ENCODE results near the gene NAPSA.
"Not testable (repeated sequence)": the region's sequence is repeated elsewhere in the genome, so short reads cannot be mapped to it uniquely, and the experiment has no call there.

Gene NAPSA

DNA sequence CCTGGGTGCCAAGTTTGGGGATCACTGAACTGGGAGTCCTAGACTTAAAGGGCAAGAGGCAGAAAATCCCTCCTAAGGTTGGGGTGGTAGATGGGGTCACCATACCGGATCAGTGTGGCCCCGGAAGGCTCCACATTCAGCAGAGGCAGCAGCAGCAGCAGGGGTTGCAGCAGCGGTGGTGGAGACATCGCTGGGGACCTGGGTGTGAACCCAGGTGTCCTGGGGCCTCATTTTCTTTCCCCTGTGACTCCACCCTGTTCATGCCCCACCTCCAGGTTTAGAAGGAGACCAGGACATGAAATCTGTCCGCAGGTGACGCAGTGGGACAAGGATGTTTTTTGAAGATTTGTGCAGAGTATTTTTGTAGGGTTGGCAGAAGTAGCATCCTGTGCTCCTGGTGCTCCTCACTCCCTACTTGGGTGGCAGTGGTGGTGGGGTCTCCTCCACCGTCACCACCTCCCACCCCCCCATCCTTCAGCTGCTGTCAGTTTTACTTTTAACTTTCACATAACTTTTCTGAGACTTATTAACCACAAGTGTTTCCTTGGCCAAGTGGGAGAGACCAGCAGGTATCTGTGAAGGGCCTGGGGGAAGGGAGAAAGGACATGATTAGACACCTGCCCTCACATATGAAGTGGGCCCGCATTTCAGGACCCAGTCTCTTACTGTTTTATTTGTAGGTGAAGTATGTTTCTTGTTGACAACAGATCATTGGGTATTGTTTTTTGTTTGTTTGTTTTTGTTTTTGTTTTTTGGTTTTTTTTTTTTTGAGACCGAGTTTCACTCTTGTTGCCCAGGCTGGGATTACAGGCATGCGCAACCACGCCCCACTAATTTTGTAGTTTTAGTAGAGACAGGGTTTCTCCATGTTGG is at the start of gene NAPSA:
Gene NAPSA, minus strand, starts transcription at position 206 of the 873 bp plus-strand sequence. Its CDS starts 18 bp downstream, at position 188.
- no peak for DNase-seq

DNA sequence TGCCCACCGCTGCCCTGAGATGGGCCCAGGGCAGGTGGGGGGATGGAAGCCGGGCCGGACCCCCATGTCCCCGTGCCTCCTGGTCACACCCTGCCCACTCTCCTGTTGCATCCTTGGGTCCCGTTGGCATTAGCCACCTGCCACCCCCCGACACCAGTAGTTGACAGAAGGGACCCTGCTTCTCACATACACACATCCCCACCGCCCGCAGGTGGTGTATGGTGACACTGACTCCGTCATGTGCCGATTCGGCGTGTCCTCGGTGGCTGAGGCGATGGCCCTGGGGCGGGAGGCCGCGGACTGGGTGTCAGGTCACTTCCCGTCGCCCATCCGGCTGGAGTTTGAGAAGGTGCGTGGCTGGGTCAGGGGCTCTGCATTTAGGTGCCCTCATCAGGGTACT is 48.1 kb upstream of the NAPSA start:
- no peak for DNase-seq

GRCh38 chr19:50413096-50413495 is 47.7 kb upstream of the NAPSA start:
- no peak for DNase-seq

- no peak for DNase-seq
Observed at GRCh38 chr19:50412419-50412818, 47.0 kb upstream of the NAPSA start.

DNA sequence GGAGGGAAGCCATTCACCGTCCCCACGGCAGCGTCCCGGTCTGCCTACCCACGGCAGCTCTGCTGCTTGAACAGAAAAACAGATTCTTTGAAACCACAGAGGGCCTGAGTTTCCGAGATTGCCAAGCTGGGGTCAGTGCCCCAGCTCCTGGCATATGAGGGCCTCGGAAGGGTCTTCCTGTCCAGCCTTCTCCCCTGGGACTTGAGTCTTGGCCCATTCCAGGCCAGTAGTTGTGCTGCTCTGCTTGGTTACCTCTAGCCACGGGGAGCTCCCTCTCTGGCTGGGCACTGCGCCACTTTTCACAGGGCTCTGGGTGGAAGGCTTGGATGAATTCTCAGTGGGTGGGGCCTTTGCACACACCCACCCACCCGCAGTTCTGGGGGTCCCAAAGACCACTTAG is 44.7 kb upstream of the NAPSA start:
- no peak for DNase-seq

DNA sequence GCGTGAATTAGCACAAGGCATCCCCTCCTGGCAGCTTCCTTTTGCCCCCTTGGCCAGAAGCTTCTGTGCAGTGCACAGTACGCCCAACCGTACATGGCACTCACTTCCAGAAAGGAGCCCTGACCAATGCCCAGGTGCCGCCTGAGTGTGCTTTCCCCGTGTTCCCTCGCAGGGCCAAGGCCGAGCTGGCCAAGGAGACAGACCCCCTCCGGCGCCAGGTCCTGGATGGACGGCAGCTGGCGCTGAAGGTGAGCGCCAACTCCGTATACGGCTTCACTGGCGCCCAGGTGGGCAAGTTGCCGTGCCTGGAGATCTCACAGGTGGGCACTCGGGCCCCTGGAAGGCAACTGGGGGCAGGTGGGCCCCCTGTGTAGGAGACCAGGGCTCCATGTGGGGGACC is 43.9 kb upstream of the NAPSA start:
- no peak for DNase-seq

DNA sequence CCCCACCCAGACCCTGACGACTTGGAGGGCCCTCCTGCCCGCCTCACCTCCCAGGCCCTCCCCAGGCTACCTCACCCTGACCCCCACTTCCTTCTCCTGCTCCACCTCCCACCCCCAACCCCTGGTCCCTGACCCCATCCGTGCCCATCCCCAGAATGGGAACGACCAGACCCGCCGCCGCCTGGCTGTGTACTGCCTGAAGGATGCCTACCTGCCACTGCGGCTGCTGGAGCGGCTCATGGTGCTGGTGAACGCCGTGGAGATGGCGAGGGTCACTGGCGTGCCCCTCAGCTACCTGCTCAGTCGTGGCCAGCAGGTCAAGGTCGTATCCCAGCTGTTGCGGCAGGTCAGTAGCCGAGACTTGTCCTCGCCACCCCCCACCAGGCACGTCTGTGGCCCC is 41.4 kb upstream of the NAPSA start:
- DNase-seq, result no peak

- DNase-seq, result no peak
Observed at GRCh38 chr19:50406156-50406820, 40.8 kb upstream of the NAPSA start.

GRCh38 chr19:50402544-50403301 is 37.3 kb upstream of the NAPSA start:
- DNase-seq, result no peak

DNA sequence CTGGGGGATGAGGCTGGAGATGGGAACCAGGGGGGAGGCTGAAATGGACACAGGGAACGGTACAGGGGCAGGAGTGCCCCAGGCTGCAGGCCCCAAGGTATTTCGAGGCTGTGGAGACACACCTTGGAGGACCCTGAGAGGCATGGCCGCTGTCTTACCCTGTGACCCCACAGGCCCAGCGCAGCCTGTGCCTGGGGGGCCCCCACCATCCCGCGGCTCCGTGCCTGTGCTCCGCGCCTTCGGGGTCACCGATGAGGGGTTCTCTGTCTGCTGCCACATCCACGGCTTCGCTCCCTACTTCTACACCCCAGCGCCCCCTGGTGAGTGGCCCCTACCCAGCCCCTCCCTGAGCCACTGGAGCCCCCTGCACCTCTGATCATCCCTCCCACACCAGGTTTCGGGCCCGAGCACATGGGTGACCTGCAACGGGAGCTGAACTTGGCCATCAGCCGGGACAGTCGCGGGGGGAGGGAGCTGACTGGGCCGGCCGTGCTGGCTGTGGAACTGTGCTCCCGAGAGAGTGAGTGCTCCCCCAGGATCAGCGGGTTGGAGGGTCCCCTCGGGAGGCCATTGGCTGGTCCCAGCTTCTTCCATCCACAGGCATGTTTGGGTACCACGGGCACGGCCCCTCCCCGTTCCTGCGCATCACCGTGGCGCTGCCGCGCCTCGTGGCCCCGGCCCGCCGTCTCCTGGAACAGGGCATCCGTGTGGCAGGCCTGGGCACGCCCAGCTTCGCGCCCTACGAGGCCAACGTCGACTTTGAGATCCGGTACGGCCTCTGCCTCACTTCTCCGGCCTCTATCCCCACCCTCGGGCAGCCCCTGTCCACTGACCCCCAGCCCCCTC is 36.4 kb upstream of the NAPSA start:
- DNase-seq, result no peak

DNA sequence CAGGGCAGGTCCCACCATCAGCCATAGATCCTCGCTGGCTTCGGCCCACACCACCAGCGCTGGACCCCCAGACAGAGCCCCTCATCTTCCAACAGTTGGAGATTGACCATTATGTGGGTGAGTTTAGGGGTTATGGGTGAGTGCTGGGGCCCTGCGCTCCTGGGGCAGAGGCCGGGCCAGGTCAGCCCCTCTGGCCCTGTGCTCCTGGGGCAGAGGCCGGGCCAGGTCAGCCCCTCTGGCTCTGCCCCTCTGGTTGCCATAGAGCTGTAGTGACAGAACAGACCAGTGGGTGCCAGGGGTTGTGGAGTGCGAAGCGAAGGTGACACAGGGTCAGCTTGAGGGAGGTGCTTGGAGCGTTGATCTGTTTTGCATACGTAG is 33.9 kb upstream of the NAPSA start:
- no peak for DNase-seq

GRCh38 chr19:50398675-50399367 is 33.4 kb upstream of the NAPSA start:
- no peak for DNase-seq

DNA sequence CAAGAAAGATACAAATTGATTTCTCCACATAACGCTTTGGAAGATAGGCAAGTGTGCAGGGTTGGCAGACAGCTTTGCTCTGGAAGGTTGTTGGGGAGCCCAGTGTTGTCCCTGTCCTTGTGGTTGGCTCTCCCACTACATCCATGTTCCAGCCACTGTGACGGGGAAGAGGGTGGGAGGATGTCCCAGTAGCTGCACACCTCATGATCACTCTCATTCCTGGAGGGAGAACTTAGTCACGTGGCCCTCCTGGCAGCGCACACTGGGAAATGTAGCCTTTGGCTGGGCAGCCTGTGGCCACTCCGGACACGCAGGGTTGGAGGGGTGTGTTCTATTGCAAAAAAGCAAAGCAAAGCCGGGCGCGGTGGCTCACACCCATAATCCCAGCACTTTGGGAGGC is 28.6 kb upstream of the NAPSA start:
- no peak for DNase-seq

- no peak for DNase-seq
Observed at GRCh38 chr19:50393589-50393988, 28.1 kb upstream of the NAPSA start.

DNA sequence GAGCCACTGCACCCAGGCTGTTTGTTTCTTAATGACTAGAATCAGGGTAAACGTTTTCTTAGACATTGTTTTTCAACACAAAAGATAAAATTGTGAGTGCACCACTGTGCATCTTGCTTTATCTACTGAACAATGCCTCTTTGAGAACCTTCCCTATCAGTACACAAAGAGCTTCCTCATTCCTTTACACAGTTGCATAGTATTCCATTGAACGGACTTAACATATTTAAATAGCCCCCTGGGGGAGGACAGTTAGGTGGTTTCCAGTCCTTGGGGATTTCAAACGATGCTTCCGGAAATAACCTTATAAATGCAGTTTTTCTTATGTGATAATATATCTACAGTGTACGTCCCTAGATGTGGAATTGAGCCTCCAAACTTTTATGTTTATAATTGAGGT is 27.3 kb upstream of the NAPSA start:
- DNase-seq, result no peak

- not testable (repeated sequence) for DNase-seq
Observed at GRCh38 chr19:50390952-50391351, 25.5 kb upstream of the NAPSA start.

GRCh38 chr19:50390295-50390694 is 24.9 kb upstream of the NAPSA start:
- DNase-seq, result not testable (repeated sequence)

DNA sequence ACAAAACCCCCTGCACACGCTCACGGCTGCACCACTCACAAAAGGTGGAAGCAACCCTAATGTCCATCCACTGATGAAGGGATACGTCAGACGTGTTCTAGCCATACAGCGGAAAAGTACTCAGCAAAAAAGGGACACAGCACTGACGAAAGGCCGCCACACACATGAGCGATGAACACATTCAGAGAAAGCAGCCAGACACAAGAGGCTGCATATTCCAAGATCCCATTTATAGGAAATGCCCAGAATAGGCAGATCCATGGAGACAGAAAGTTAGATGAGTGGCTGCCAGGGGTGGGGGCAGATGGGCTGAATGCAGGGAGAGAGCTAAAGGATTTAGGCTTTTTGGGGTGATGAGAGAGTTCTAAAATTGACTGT is 22.4 kb upstream of the NAPSA start:
- no peak for DNase-seq

- no peak for DNase-seq
Observed at GRCh38 chr19:50387176-50387867, 21.9 kb upstream of the NAPSA start.

DNA sequence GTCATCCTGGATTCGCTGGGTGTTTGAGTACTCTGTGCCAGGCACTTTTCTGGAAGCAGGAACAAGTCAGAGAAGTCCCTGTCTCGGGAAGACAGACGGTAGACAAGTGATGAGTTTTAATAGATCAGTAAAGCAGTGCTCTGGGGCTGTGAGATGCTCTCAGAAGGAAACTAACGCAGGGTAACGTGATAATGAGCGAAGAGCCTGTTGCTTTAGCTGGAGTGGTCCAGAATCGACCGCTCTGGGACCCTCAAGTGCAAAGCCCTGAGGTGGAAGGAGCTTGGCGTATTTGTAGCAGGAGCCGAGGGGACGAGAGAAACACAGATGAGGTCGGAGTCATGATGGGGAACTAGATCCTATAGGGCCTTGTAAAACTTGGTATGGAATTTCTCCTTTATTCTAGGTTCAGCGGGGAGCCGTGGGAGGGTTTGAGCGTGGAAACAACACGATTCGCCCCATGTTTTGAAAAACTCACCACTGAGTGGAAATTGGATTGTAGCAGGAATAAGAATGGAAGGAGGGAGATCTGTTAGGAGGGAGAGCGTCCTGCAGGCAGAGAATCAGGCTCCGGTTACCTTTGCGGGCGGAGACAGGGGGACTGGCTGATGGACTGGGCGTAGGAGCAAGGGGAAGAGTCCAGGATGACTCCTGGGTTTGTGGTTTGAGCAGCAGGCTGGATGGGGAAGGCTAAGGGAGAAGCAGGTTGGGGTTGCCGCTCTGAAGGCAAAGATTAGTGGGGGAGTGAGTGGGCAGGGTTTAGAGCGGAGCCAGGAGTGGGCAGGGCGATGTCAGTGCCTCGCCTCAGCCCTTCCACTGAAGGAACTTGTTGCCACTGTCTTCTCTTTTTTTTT is 19.5 kb upstream of the NAPSA start:
- DNase-seq, result no peak
